ENCODE data around the gene TBC1D22A.

GRCh38 chr22:46875089-46875488 lies 112.6 kb downstream of the TBC1D22A start:
- TF ChIP-seq CTCF (IDR thresholded peaks at IDR 0.05) (no peak), POLR2A (IDR thresholded peaks at IDR 0.05) (no peak)

Data from right lobe of liver (tissue), 4 donors.